ENCODE data around the gene THRA.

DNA sequence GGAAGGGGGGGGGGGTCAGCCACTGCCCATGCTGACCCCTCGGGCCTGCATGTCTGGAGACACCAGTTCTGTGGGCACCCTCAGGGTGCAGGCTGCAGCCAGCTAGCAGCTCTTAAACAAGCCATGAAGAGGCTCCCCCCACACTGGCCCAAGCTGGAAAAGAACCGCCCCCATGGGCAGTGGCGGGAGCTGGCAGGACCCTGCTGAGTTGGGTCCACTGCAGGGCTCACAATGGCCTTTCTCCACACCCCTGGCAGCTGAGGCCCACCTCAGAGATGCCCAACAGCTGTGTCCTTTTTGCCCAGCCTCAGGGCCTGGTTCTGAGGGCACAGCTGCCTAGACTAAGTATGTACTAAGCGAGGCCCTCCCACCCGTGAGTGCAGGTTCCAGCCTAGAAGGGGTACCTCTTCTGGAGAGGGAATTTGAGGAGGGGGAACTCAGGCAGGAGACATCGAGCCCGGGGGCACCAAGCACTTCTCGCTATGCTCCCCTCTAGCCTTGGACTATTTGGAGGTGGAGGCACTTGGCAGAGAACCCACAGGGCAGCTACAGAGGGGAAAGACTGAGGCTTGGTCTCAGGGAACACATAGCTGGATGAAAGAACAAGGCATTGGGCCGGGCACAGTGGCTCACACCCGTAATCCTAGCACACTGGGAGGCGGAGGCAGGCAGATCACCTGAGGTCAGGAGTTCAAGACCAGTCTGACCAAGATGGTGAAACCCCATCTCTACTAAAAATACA, 3.2 kb downstream of the THRA start:
- TF ChIP-seq, protein P1, sequence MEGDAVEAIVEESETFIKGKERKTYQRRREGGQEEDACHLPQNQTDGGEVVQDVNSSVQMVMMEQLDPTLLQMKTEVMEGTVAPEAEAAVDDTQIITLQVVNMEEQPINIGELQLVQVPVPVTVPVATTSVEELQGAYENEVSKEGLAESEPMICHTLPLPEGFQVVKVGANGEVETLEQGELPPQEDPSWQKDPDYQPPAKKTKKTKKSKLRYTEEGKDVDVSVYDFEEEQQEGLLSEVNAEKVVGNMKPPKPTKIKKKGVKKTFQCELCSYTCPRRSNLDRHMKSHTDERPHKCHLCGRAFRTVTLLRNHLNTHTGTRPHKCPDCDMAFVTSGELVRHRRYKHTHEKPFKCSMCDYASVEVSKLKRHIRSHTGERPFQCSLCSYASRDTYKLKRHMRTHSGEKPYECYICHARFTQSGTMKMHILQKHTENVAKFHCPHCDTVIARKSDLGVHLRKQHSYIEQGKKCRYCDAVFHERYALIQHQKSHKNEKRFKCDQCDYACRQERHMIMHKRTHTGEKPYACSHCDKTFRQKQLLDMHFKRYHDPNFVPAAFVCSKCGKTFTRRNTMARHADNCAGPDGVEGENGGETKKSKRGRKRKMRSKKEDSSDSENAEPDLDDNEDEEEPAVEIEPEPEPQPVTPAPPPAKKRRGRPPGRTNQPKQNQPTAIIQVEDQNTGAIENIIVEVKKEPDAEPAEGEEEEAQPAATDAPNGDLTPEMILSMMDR (IDR thresholded peaks at IDR 0.05): no peak
- TF ChIP-seq POLR2A (IDR thresholded peaks at IDR 0.05): no peak
